Left colon (tissue), 2 donors: ENCODE data around the gene KRT12. TPM values are rescaled to one million over a fixed set of nuclear protein-coding genes. Genes with fewer than 3 reads are reported as not detected.
"Not testable (repeated sequence)": the region's sequence is repeated elsewhere in the genome, so short reads cannot be mapped to it uniquely, and the experiment has no call there.

ENCODE experiments used
- ATAC-seq: fragments of 200-7000 bp; cut with Tn5 transposase; one replicate; pipeline ENCODE4 v1.9.1; 2020; ENCODE audit warnings: mild to moderate bottlenecking, moderate library complexity
- DNase-seq, 2 donors: peaks; one replicate each; pipeline ENCODE4 v3.0.0-alpha.2; 2020
- intact Hi-C, 2 donors: fragments of 100-400 bp; cut with DNase I in 1 of 2; cut with micrococcal nuclease in 1 of 2; formaldehyde crosslinking; loops; one replicate each; pipeline versions ENCODE4 v1.11.2 to v1.14.0; 2022; cut with DNase I, micrococcal nuclease
- total RNA-seq, 2 donors: library from RNA; stranded (reverse); fragmentation: NEBNext Ultra II Directional; extraction: Animal tissue kit (Norgen Biotek cat#: 25700); gene quantifications; one replicate each; pipeline ENCODE4 v1.2.1, GENCODE V29; 2021
- donor health status: DM: no; HTN: no; CAD: no.
- donor health status: DM: yes; HTN: yes; CAD: no.

Gene KRT12
- total RNA-seq, 2 donors from 2014 or later, result 1.2 to 3.9 TPM

DNA sequence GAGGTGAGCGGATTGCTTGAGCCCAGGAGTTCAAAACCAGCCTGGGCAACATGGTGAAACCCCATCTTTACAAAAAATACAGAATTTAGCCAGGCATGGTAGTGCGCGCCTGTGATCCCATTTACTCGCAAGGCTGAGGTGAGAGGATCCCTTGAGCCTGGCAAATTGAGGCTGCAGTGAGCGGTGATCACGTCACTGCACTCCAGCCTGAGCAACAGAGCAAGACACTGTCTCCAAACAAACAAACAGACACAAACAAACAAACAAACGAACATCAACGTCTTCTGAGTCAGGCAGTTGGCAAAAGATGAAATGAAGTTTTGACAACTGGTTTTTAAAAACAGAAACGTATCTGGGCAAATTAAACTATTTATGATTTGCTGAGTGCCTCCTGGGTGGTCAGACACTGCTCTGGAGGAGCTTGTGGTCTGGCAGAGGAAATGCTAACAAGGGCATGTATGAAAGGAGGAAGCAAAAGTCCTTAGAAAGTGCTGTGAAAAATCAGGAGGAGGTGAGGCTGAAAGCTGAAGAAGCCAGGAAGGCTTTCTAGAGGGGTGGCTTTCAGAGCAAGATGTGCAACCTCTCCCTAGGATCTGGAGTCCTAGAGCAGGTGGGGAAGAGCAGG is 28.2 kb upstream of the KRT12 start:
- ATAC-seq, result no peak
- DNase-seq, result no peak

DNA sequence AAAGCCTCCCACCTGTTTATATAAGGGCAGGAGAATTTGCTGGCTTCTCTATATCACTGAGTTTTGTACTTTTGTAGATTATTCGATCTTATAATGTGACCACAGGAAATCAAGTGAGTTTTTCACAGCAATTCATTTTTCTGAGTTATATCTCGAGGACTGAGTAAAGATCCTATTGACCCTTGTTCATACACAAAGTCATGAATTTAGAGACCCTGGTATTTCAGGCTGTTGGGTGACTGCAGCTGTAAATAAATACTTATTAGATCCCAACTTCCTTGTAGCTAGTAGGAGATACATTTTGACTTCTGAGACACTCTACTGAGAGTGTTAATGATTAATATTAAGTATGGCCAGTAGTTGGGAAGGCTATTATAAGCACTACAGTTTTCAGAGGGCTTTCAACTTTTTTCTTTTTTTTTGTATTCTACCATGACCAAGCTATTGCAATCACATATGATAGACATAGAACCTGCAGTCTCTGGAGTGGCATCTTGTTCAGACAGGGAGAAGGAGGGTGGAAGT is 21.2 kb upstream of the KRT12 start:
- no peak for ATAC-seq

More for the DNA sequence above, 28.2 kb upstream of the KRT12 start:
- intact Hi-C loops, result no loop called here

DNA sequence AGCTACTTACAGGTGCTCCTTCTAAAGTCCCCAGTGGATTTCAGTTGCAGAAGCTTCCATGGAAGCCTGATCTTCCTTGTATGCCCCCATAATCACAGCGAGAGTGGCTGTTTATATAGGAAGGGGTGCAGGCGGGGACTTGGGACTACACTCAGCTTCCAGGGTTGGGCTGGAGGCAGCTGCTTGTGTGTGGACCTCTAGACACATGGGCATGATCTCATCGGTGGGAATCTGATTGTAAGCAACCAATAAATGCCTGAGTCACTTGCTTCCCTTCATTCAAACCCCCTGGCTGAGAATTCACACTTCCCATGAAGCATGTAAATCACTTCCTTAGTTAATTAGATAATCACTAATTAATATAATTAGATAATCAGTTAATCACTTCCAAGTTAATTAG is 19.1 kb upstream of the KRT12 start:
- intact Hi-C loops, result no loop called here
- no peak for DNase-seq

More for the DNA sequence above, 21.2 kb upstream of the KRT12 start:
- intact Hi-C loops, result no loop called here
- DNase-seq, result no peak

DNA sequence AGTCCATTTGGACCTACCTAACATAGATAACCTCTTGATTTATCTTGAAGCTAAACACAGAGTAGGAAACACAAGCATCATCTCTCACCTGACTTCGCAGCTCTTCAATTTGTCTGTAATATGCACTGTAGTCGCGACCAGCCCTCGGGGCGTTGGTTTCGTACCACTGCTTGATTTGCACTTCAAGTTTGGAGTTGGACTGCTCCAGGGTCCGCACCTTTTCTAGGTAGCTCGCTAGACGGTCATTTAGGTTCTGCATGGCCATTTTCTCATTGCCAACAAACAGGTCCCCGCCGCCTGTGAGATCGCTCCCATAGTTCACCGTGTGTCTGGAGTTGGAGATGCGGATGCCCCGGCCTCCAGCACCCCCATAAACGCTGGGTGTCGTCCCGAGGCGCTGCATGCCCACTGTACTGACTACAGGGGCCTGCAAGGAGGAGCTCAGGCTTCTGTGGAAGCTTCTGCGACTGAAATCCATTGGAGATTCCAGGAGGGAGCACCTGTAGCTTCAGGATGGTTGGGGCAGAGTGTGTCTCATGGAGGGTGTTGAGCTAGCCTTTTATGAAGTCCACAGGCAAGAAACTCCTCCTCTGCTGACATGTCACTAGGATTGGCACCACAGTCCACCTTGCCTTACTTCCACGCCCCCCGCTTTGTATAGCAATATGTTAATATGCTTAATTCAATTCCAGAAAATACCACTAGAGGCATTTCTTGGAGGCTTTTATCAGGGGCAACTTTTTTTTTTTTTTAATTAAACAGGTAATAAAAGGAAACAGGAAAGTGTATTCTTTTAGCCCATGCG is 17.9 kb upstream of the KRT12 start, which contains the start of gene KRT20:
Gene KRT20 (minus strand): TSS at position 535 of the 805 bp plus-strand sequence. CDS start 57 bp downstream, at position 478.
- ATAC-seq, result peak; percentile 75
- peak; percentile 41 to 49 for DNase-seq
- intact Hi-C loops, result no loop called here

More for the DNA sequence above, 19.1 kb upstream of the KRT12 start:
- peak; percentile 16 for ATAC-seq

DNA sequence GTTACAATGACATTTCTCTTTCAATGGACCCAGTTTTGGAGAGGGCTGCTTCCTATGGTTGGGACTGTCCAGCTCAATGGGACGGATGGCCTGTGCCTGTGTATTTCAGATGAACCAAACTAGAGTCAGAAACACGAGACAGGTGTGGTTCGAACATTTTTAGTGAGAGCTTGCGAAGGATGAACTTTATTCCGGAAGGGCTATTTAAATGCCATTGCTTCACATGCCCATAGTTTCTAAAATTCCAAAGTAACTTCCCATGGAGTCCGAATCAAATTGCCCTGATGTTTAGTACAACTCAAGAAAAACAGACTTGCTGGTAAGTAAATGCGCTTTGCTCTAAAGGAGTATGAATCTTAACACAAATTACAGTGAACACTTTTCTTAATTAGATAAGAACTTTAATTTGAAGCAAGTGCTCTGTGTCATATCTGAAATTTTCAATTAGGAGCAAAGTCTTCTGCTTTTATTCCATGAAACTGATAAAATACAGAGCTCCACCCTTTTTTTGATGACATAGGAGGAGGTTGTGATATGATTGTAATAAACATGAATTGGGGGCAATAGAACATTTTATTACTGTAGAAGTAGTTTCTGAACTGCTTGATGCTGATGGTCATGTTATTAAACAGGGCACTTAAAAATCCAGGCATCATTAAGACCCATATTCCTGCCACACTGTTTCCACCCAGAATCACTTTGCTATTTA is 16.8 kb upstream of the KRT12 start:
- no peak for DNase-seq
- intact Hi-C loops, result no loop called here
- peak; percentile 83 for ATAC-seq

DNA sequence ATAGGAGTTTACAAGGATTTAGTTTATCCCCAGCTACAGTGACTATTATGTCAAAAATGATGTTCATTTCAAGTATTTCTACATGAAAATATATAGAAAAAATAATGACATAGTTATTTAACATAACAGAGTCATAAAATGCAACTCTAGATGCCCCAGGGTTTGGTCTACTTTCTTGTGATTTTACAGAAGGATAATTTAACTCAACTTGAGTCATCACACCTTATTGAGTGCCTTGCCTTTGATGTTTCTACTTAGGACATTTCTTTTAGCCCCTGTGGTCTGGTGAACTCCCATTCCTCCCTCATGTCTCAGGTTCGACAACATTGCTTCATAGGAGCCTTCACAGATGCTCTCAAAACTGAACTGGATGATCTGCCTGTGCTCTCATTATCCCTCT is 16.0 kb upstream of the KRT12 start:
- DNase-seq, result no peak
- no peak for ATAC-seq
- intact Hi-C loops, result no loop called here

DNA sequence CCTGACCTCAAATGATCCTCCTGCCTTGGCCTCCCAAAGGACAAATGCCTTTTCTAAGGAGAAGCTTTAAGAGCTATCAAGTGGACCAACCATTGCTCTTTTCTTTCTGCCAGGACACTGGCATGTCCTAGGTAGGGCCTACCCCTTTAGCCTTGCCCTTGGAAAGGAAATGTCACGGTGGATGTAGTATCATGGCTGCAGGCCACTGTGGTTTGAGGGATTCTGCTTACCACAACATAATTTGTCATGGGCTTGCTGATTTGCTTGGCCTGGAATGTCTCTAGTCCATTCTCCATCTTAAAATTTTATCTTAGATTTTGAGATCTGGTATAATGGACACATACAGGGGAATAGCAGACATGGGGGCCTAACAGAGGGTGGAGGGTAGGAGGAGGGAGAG is 12.0 kb upstream of the KRT12 start:
- intact Hi-C loops, result no loop called here
- DNase-seq (no peak), ATAC-seq (no peak)

DNA sequence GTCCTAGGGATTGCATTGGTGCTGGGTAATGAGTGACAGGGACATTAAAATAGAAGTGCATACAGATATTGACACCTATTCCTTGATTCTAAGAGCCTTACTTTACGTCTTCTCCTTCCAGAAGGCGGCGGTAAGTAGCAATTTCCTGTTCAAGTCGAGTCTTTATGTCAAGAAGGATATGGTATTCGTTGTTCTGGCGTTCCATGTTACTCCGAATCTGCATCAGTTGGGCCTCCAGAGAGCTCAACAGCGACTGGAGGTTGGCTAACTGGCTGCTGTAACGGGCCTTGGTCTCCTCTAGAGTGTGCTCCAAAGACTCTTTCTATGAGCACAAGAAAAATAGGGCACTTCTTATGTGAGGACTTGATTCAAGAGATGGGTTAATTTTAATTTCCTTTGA is 11.0 kb upstream of the KRT12 start:
- DNase-seq (no peak), ATAC-seq (no peak)
- intact Hi-C loops, result no loop called here

DNA sequence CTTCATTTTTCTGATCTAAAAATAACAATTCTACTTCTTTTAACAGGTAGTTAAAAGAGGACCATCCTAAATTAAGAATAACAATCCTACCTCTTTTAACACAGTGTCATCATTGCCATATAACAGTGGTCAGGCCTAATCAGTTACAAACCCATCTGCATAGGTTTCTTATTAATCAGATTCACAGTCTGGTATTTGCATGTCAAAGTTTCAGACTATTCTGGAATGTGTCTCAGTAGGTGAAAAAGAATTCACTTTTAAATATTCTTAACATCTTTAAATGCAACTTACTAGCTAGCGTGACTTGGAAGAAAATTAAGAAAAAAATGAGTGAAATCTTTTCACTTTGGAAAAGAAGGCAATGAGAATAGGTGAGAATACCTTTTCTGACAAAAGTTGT is 6.8 kb upstream of the KRT12 start:
- intact Hi-C loops, result no loop called here
- ATAC-seq (no peak), DNase-seq (no peak)

DNA sequence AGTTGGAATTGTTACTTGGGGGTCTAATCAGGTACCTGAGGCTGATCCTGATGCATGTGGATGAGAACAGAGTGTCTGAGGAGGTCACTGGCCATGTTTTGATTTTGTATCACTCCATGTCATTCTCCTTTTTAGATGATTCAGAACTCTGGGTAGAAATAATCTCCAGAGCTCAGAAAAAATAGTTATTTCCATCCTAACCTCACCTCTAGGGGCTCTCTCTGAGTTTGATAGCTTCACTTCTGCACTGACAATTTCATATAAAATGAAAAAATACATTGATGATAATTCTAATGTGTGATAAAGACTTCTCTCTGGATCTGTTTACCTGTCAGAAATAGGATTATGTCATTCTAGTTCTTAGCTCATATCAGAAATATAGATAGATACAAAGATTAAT is 6.2 kb upstream of the KRT12 start:
- intact Hi-C loops, result no loop called here
- ATAC-seq, result no peak
- DNase-seq, result no peak

DNA sequence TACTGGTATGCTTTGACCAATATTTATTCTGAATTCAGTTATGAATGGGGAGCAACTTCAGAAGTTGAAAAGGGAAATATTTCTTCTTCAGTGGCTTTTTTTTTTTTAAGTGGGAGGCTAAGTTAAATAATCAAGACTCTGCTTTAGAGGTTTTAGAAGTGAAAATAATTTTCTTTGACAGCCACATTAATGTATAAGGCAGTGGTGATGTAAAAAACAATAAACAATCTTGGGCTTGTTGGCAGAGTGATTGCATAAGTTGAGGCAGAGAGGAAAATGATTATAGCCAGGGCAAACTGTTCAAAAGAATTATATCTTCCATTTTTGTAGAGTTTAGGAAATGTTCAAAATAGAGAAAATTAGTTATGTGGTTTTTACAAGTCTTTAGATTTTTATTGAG is 5.4 kb upstream of the KRT12 start:
- DNase-seq (no peak), ATAC-seq (no peak)
- intact Hi-C loops, result no loop called here

DNA sequence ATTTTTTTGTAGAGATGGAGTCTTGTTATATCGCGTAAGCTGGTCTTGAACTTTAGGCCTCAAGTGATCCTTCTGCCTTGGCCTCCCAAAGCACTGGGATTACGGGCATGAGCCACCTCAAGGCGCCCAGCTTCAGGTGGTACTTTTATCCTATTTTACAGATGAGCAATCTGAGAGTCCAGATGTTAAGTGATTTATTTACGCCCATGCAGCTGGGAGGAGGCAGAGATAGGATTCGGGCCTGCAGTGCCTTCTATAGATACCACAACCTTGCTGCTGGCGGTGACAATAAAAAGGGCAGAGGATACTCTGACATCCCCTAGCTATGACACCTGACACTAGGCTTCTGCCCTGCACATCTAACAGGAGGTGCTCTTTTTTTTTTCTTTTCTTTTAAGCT is 4.3 kb upstream of the KRT12 start:
- intact Hi-C loops, result no loop called here
- ATAC-seq (peak; percentile 33), DNase-seq (no peak)

DNA sequence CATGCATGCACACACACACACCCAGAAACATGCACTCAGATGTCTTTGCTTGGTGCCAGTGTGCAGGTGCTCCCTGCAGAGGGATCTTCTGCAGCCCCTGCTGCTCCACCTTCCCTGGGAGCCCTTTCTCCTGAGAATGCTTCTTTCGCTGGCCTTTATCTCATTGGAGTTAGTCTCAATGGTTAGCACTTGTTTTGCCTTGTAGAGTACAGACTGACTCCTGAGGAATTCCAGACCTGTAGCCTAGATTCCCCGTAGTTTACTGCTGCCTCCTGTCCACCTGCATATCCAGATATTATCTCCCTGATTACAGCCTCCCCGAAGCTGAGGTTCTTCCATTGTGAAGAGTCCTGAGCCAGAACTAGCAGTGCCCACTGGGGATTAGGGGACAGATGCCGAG is 3.1 kb upstream of the KRT12 start:
- intact Hi-C loops, result no loop called here
- DNase-seq (no peak), ATAC-seq (peak; percentile 15)

DNA sequence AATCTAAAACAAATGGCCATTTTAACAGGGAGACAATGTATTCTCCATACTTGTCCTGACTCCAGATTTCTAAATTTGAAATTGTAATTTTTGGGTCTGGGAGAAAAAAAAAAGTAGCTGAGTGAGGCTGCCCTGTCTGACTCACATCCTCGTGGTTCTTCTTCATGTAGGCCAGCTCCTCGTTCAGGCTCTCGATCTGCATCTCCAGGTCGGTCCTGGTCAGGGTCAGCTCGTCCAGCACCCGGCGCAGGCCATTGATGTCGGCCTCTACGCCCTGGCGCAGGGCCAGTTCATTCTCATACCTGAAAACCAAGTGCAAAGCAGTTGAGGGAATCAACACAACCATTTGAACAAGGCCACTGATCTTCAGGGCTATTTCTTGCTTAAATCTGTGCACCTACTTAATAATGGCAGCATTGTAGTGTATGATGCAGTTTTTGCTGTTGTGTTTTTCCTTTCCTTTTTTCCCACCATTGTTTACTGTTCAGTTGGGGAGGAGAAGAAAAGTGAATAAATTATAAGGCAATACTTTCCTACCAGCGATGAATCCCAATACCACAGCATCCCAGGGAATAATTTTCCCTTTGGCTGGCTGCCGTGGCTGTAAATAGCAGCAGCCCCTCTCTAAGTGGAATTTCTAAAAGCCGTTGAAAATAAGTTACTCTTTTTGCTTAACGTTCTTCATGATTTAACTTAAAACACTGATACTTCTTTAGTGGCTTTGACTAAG is 2.2 kb downstream of the KRT12 start:
- intact Hi-C loops, result no loop called here
- ATAC-seq (no peak), DNase-seq (no peak)

DNA sequence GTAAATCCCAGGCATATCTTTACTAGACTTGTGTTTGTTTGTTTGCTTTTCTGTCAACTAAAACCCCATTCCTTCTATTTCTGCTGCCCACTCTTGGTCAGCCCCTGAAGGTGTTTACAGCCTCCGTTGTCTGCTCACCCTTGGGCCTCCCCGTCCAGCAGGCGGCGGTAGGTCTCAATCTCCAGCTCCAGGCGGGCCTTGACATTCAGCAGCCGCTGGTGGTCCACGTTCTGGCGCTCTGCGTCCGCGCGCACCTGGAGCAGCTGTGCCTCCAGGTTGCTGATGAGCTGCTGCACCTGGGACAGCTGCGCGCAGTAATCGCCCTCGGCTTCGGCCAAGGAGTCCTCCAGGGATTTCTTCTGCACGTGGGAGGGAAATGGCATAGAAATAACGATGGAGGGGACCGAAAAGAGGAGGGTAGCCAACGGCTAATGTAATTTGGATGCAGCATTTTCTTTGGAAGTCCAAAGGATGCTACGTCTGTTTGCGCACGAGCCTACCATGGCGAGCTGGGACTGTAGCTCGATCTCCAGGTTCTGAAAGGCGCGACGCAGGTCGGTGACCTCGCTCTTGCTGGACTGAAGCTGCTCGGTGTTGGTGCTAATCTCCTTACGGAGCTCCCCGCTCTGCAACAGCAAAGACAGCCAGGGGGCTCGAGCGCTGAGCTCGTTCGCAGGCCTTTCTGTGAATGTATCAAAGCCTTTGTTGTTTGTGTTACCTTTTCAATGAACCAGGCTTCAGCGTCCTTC is 3.9 kb downstream of the KRT12 start:
- intact Hi-C loops, result no loop called here
- ATAC-seq (no peak), DNase-seq (no peak)

DNA sequence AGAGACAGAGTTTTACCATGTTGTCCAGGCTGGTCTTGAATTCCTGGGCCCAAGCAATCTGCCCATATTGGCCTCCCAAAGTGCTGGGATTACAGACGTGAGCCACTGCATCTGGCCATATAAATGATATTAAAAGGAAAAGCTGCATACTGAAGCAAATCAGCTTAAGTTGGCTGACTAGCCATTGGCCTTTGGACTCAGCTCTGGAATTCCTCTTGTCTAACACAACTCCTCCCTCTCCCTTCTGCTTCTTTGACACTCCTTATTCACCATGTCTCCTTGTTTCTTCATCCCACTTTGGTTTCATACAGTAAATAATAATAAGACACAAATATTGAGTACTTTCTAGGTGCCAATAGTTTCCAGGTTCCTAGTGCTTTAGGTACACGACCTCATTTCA is 7.5 kb downstream of the KRT12 start:
- ATAC-seq (peak; percentile 92), DNase-seq (peak; percentile 29 to 38)
- intact Hi-C loops, result no loop called here

DNA sequence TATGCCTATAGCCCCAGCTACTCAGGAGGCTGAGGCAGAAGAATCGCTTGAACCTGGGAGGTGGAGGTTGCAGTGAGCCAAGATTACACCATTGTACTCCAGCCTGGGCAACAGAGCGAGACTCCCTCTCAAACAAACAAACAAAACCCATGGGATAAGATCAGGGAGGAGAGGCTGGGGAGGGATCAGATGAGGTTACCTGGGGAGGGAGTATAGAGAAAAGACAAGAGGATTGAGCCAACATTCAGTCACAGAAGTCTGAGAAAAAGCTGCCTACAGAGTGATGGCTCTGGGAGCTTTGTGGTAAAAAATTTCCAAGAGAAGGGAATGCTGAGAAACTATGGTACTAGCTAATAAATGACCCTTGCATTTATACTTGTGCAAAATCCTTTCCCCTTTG is 8.4 kb downstream of the KRT12 start:
- DNase-seq, ATAC-seq, intact Hi-C loops: not testable (repeated sequence)

DNA sequence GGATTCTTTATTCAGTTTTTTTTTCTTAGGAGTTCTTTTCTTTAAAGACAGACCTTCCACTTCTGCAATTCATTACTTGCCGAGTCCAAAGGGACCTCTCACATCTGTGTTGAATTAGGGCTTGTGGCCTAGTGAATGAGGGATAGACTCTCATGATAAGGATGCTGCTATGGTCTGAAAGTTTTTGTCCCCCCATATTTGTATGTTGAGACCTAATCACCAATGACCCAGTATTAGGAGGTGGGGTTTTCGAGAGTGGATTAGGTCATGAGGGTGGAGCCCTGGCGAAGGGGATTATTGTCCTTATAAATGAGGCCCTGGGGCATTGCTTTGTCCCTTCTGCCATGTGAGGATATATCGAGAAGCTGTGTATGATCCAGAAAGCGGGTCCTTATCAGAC is 9.5 kb downstream of the KRT12 start:
- intact Hi-C loops, result no loop called here
- no peak for ATAC-seq
- DNase-seq, result no peak
